Measurements from ENCODE around the gene RYR1.

GRCh38 chr19:38441657-38442348 lies 8.3 kb downstream of the RYR1 start:
- TF ChIP-seq CTCF (IDR thresholded peaks at IDR 0.05) (no peak), POLR2A (IDR thresholded peaks at IDR 0.05) (no peak)

Data from right lobe of liver (tissue), 4 donors.